Right ventricle myocardium inferior (tissue), 1 donor: ENCODE measurements around the gene SYN1. TPM values are rescaled to one million over a fixed set of nuclear protein-coding genes. Genes with fewer than 3 reads are reported as not detected.

Experiments used
- ATAC-seq: fragments of 200-7000 bp; cut with Tn5 transposase; one replicate; pipeline ENCODE4 v1.9.1; 2020; ENCODE audit warnings: mild to moderate bottlenecking, moderate library complexity
- DNase-seq: peaks from one replicate; pipeline ENCODE4 v3.0.0; 2021; ENCODE audit errors: missing footprints
- intact Hi-C: fragments of 100-400 bp; cut with DNase I; formaldehyde crosslinking; loops from one replicate; pipeline ENCODE4 v1.11.0; 2022
- total RNA-seq: library from RNA; stranded (reverse); fragmentation: NEBNext Ultra II Directional; extraction: Animal tissue kit (Norgen Biotek cat#: 25700); gene quantifications from one replicate; pipeline ENCODE4 v1.2.1, GENCODE V29; 2021
- donor health status: DM: no; HTN: yes; CAD: no; lungs with severe emphysema.

Gene SYN1
- total RNA-seq, 1 donor from 2014 or later = 11.1 TPM

DNA sequence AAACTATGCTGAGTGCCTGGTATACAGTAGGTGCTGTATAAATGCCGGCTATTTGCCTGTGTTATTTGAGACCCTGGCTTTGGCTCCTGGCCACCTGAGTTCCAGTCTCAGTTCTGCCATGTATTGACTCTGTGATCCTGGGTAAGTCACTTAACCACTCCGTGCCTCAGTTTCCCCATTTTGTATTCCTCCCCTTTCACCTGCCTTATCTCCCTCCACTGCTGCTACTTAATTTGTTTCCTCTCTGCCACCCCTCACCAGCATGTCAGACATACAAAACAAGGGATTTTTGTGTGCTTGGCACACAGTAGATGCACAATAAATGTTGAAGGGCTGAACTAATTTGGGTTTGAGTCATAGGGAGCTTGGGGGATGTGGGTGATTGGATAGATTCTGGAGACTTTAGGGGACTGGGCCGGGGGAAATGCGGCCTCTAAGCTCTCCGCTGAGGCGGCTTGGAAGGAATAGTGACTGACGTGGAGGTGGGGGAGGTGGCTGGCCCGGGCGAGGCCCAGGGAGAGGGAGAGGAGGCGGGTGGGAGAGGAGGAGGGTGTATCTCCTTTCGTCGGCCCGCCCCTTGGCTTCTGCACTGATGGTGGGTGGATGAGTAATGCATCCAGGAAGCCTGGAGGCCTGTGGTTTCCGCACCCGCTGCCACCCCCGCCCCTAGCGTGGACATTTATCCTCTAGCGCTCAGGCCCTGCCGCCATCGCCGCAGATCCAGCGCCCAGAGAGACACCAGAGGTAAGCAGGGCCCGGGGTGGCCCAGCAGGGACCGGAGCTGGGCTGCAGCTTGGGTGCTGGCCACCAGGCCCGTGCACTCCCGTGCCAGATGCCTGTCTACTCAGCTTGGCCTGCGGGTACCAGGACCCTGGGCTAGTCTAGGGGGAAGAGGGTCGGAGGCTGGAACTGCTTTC, 37.7 kb downstream of the SYN1 start, which contains the start of gene TIMP1:
TIMP1 (plus strand) TSS at position 706 of the 917 bp plus-strand sequence. CDS start 980 bp downstream, outside the sequence.
- ATAC-seq (peak; percentile 97), DNase-seq (peak; percentile 94)
- intact Hi-C loops = no loop called here

GRCh38 chrX:47579537-47579936, 40.1 kb downstream of the SYN1 start:
- intact Hi-C loops = no loop called here
- DNase-seq = peak; percentile 68
- no peak for ATAC-seq

GRCh38 chrX:47578692-47579091, 41.0 kb downstream of the SYN1 start:
- intact Hi-C loops = no loop called here
- no peak for ATAC-seq
- no peak for DNase-seq

- ATAC-seq (no peak), DNase-seq (no peak)
- intact Hi-C loops = no loop called here
These were observed 41.8 kb downstream of the SYN1 start for GRCh38 chrX:47577901-47578300.

GRCh38 chrX:47577424-47577823, 42.2 kb downstream of the SYN1 start:
- ATAC-seq (no peak), DNase-seq (no peak)
- intact Hi-C loops = no loop called here

DNA sequence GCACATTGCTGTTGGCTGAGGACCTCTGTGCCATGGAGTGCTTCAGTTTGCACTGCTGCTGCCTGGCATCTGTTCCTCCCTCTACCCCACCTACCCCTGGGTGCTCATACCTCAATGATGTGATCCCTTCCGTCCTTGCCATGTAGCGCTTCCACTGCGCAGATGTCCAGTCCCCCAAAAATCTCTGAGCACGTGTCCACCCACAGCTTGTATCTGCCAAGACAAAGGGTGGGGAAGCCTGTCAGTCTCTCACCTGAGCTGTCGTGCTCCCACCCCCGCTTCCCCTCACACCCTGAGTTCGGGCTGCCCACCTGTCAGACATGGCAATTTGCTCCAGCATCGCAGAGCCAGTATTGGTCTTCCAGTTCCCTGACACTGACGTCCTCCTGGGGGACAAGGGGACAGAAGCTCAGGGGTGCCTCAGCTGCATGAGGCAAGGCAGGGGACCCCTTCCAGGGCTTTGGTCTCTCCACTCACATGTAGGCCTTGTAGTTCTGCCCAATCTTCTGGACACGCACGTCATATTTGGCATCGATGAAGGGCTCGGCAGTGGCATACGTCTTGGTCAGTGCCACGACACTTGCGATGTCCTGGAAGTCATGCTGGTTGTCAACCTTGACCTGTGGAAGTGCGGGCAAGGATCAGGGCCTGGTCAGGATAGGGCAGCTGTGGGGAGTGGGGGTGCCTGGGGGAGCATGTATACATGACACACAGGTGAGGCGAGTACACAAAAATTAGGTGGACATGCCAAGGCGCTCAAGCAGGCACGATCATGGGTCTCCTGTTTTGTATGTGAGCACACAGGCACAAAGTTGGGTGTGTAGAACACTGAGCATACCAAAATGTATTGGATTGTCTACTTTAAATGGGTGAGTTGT, 43.4 kb downstream of the SYN1 start:
- ATAC-seq (no peak), DNase-seq (no peak)
- intact Hi-C loops = no loop called here

GRCh38 chrX:47574547-47575301, 44.9 kb downstream of the SYN1 start:
- DNase-seq = no peak
- peak; percentile 5 for ATAC-seq
- intact Hi-C loops = no loop called here

DNA sequence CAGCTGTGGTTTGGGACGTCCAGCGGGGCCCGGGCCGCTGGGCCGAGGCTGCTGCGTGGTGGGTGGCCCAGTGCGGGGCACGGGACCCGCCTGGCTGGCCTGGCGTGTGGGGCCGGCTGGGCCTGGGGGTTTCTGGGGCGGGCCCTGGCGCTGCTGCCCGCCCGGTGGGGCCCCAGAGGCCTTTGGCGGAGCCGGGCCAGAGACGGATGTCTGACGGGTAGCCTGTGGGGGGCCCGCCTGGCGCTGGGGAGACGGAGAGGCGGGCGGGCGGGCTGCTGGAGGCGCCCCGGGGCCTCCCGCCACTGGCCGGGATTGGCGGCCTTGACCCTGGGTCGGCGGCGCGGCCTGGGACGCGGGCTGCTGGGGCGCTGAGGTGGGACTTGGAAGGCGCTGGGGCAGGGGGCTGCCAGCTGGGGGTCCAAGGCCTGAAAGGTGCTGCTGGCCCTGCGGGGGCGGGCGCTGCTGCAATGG, 45.5 kb downstream of the SYN1 start:
- ATAC-seq = peak; percentile 32
- intact Hi-C loops = no loop called here
- DNase-seq = peak; percentile 61

- peak; percentile 68 for DNase-seq
- intact Hi-C loops = no loop called here
- peak; percentile 62 for ATAC-seq
These were observed 46.1 kb downstream of the SYN1 start for GRCh38 chrX:47573341-47574075.

- intact Hi-C loops = no loop called here
- DNase-seq (no peak), ATAC-seq (peak; percentile 5)
These were observed 46.8 kb downstream of the SYN1 start for GRCh38 chrX:47572773-47573340.

DNA sequence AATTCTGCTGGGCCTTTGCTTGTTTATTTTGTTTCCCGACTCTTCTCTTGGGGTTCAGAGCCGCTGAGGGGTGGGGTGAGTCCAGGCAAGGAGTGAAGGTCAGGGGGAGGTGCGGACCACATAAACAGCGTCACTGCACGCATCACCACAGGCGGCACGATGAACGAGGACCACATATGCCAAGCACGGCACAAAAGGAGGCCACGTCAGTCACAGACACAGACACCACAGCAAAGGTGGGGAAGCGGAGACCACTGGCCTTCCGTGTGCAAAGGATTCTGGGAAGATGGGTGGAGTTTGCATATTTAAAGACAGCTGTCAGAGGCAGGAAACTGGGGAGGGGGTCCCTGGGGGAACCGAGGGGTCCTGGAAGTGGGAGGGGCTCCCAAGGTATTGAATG, 47.8 kb downstream of the SYN1 start:
- ATAC-seq = no peak
- intact Hi-C loops = no loop called here
- no peak for DNase-seq

GRCh38 chrX:47571215-47571614, 48.4 kb downstream of the SYN1 start:
- DNase-seq = no peak
- ATAC-seq = no peak
- intact Hi-C loops = no loop called here

DNA sequence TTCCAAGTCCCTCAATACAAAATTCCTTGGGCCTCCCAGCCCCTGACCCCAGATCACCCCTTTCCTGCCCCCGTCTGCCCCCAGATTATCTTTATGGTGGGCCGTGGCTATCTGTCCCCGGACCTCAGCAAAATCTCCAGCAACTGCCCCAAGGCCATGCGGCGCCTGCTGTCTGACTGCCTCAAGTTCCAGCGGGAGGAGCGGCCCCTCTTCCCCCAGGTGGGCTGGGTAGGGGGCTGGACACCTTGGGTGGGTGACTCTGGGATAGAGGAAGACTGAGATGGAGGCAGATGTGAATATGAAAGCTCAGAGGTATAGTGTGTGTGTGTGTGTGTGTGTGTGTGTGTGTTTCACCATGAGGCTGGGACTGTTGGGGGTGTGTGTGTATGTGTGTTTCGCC, 48.9 kb downstream of the SYN1 start:
- no peak for DNase-seq
- ATAC-seq = no peak
- intact Hi-C loops = no loop called here

DNA sequence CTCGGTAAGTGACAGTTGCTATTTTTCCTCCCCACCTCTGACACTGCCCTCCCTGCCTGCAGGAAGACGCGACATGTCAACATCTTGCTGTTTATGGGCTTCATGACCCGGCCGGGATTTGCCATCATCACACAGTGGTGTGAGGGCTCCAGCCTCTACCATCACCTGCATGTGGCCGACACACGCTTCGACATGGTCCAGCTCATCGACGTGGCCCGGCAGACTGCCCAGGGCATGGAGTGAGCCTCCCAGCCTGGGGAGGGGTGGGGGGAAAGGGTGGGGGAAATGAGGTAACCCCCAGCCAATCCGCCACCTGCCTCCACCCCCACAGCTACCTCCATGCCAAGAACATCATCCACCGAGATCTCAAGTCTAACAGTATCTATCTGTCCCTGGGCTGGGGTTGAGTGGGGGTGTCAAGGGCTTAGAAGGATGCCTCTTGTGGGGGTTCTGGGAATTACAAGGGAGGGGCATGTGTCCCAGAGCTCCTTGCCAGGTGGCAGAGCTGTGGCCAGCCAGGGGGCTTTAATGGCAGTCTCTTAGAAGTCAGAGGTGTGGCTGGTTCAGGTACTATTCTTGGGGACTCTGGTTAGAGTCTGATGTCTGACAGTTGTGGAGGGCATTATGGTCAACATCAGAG, 50.9 kb downstream of the SYN1 start:
- intact Hi-C loops = no loop called here
- DNase-seq = no peak
- ATAC-seq = no peak

DNA sequence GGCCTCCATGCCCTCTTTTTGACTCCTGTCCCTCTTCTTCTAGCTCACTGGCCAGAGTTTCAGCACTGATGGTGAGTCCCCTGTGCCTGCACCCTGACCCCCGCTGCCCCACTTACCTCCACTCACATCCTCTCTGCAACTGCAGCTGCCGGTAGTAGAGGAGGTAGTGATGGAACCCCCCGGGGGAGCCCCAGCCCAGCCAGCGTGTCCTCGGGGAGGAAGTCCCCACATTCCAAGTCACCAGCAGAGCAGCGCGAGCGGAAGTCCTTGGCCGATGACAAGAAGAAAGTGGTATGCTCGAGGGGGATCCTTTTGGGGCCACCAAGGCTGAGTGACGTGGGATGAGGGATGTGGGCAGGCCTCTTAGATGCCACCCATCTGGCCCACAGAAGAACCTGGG, 52.8 kb downstream of the SYN1 start:
- intact Hi-C loops = no loop called here
- DNase-seq = no peak

GRCh38 chrX:47564438-47565085, 55.1 kb downstream of the SYN1 start:
- DNase-seq (no peak), ATAC-seq (no peak)
- intact Hi-C loops = loop anchor here (5.0 kb wide), 1 partner anchor 83 kb away; no protein-coding TSS in a partner anchor

More for the DNA sequence above, 52.8 kb downstream of the SYN1 start:
- no peak for ATAC-seq
